ENCODE measurements around the gene RAB1A.

GRCh38 chr2:65142515-65142914, 12.6 kb upstream of the RAB1A start:
- TF ChIP-seq EZH2 (IDR thresholded peaks at IDR 0.05; ENCODE audit: borderline replicate concordance, low read depth, low read length, poor library complexity, severe bottlenecking) (no peak), CTCF (conservative IDR thresholded peaks at IDR 0.05; ENCODE audit: low read depth, low read length) (peak; percentile 36; the same call in 1 of the 2 replicates)

All from A673 (cell line).